ENCODE results near the gene CIAO2B. TPM values are rescaled to one million over a fixed set of nuclear protein-coding genes. Genes with fewer than 3 reads are reported as not detected.

CIAO2B gene
- total RNA-seq, 1 experiment from 2014 or later: 83.0 TPM

GRCh38 chr16:66930189-66930588, 4.0 kb downstream of the CIAO2B start:
- Mint-ChIP-seq H3K4me1 (peaks cover 24 to 33% of the 10 kb centered on the region in 2 experiments), H3K36me3 (ENCODE audit: insufficient read depth in 1 of 3, low read depth in 3 of 3) (peaks cover 3 to 15% (median 5%) of the 10 kb centered on the region in 3 experiments), H3K27me3 (ENCODE audit: low read depth) (peaks cover 32% of the 10 kb centered on the region), H3K27ac (no peak overlapping the region), H3K4me3 (no peak overlapping the region), H3K9me3 (no peaks in the 10 kb centered on the region)
- Histone ChIP-seq H3K79me1 (ENCODE audit: insufficient read depth, low read depth, low read length, poor library complexity, severe bottlenecking) (no peaks in the 10 kb centered on the region), H2AFZ (ENCODE audit: low read length) (no peak overlapping the region), H4K8ac (replicated peaks; ENCODE audit: insufficient read length, low read depth, low read length) (no peak overlapping the region), H3K79me2 (ENCODE audit: insufficient read depth, low read length) (no peaks in the 10 kb centered on the region), H3K4ac (ENCODE audit: low read depth, low read length) (no peak overlapping the region), H3K9me3 (ENCODE audit: control insufficient read depth, low read depth, low read length) (no peaks in the 10 kb centered on the region), H4K5ac (ENCODE audit: insufficient read length, low read depth, low read length) (no peak overlapping the region), H2BK20ac (ENCODE audit: low read depth, low read length, poor library complexity, severe bottlenecking) (no peak overlapping the region), H3K4me1 (ENCODE audit: insufficient read depth, low read length) (no peaks in the 10 kb centered on the region), H2BK5ac (ENCODE audit: insufficient read length, low read length) (no peak overlapping the region), H3K23me2 (ENCODE audit: insufficient read length, low read depth, low read length, poor library complexity, severe bottlenecking) (peaks cover 18% of the 10 kb centered on the region), H2BK15ac (ENCODE audit: low read depth, low read length) (no peak overlapping the region), H2BK120ac (ENCODE audit: low read depth, low read length, poor library complexity, severe bottlenecking) (no peak overlapping the region), H3K23ac (ENCODE audit: insufficient read length, low read depth, low read length) (no peak overlapping the region), H2BK12ac (ENCODE audit: insufficient read length, low read depth, low read length) (no peak overlapping the region), H3K9ac (ENCODE audit: extremely low read depth, insufficient read length, low read length) (no peak overlapping the region), H2AK5ac (ENCODE audit: insufficient read length, low read length) (no peak overlapping the region), H4K20me1 (ENCODE audit: control insufficient read depth, insufficient read depth, insufficient read length) (no peaks in the 10 kb centered on the region), H3K27me3 (ENCODE audit: insufficient read depth, low read length) (peaks cover 12% of the 10 kb centered on the region; the same call in 1 of the 2 replicates), H3K14ac (ENCODE audit: insufficient read depth, low read length) (no peak overlapping the region), H3K56ac (ENCODE audit: insufficient read length, low read depth, low read length) (no peak overlapping the region), H3K27ac (ENCODE audit: insufficient read length, low read depth, low read length) (no peak overlapping the region), H3T11ph (ENCODE audit: low read length) (no peak overlapping the region), H4K91ac (ENCODE audit: insufficient read length, low read depth, low read length) (no peak overlapping the region), H3K4me2 (ENCODE audit: insufficient read depth, insufficient read length, low read length) (no peak overlapping the region), H3K18ac (ENCODE audit: insufficient read length, low read depth, low read length) (no peak overlapping the region)
- DNase-seq: no peak
- TF ChIP-seq CTCF (conservative IDR thresholded peaks at IDR 0.05): no peak
- WGBS (ENCODE audit: extremely low coverage, insufficient read length, low lambda C conversion rate): no CpG with 5 or more reads among the region's 4 CpGs
